Transverse colon (tissue), 4 donors: ENCODE measurements around the gene LPCAT2. TPM values are rescaled to one million over a fixed set of nuclear protein-coding genes. Genes with fewer than 3 reads are reported as not detected.

Experiments
- DNase-seq: peaks from one replicate; pipeline ENCODE4 v3.0.0-alpha.2; 2019
- H3K27ac ChIP-seq, 4 donors: fragments of 200-600 bp; sonication (generic); 2 replicates each; pipeline ENCODE4 v1.5.1; 2016 to 2018; ENCODE audit warnings: inconsistent platforms in 4 of 4
- H3K27me3 ChIP-seq: fragments of 200-600 bp; sonication (generic); 2 replicates; pipeline ENCODE4 v1.5.1; 2017; ENCODE audit warnings: inconsistent platforms
- H3K36me3 ChIP-seq, 4 donors: fragments of 200-600 bp; sonication (generic); 2 replicates each; pipeline ENCODE4 v1.5.1; 2017 to 2019; ENCODE audit warnings: inconsistent platforms in 4 of 4
- H3K4me1 ChIP-seq, 4 donors: fragments of 200-600 bp; sonication (generic); 2 replicates each; pipeline ENCODE4 v1.5.1; 2017 to 2020; ENCODE audit warnings: inconsistent platforms in 4 of 4
- H3K4me3 ChIP-seq, 4 donors: fragments of 200-600 bp; sonication (generic); 1 replicate in 1 of 4; 2 replicates in 3 of 4; pipeline versions ENCODE4 v1.5.1 to v1.6.1; 2017 to 2019; ENCODE audit warnings: inconsistent platforms in 4 of 4
- H3K9me3 ChIP-seq, 2 donors: fragments of 200-600 bp; sonication (generic); 2 replicates each; pipeline ENCODE4 v1.5.1; 2017 to 2019; ENCODE audit warnings: inconsistent platforms in 2 of 2
- EP300 ChIP-seq: sonication (generic); formaldehyde crosslinking; IDR thresholded peaks from one replicate; pipeline ENCODE4 v1.6.1; 2017; ENCODE audit warnings: antibody characterized with exemption, low read depth
- POLR2A ChIP-seq: fragments of 450-650 bp; IDR thresholded peaks from one replicate; pipeline ENCODE4 v1.6.1; 2016; ENCODE audit warnings: antibody characterized with exemption, mild to moderate bottlenecking, moderate library complexity
- POLR2AphosphoS5 ChIP-seq, 3 donors: sonication (generic); formaldehyde crosslinking; IDR thresholded peaks; one replicate each; pipeline ENCODE4 v1.6.1; 2016; ENCODE audit warnings: antibody characterized with exemption in 3 of 3
- WGBS, 2 donors: methylation state at CpG; one replicate each; pipeline ENCODE4 v1.1.5; 2018; ENCODE audit warnings: low coverage in 1 of 2; 5-methylcytosine and 5-hydroxymethylcytosine counted together
- in situ Hi-C, 4 donors: fragments of 200-750 bp; cut with MboI; loops; one replicate each; pipeline versions ENCODE4 v1.15.0 to v1.15.1; 2017; ENCODE audit warnings: low sequenced_read_pairs in 3 of 4, low pct_ligation_motif_present in 1 of 4, low pct_unique_long_range_greater_than_20kb in 1 of 4
- intact Hi-C: fragments of 100-400 bp; cut with DNase I; formaldehyde crosslinking; loops from one replicate; pipeline ENCODE4 v1.15.1; 2023; ENCODE audit warnings: low total_unique reads
- total RNA-seq, 4 donors: library from RNA; depleted of rRNA; stranded (reverse); fragments of >200 nt; gene quantifications; one replicate each; pipeline ENCODE4 v1.1.0, GENCODE V29; 2016
- TF ChIP-seq, protein P1 (sequence below), 5 experiments: fragments of 200-600 bp in 3 of 5; fragments of 450-650 bp in 2 of 5; sonication (generic) in 3 of 5; IDR thresholded peaks; 1 replicate in 2 of 5; 2 replicates in 3 of 5; pipeline ENCODE4 v1.5.1; 2016 to 2017; ENCODE audit warnings: antibody characterized with exemption in 5 of 5, inconsistent platforms in 3 of 5, mild to moderate bottlenecking in 2 of 5, moderate library complexity in 1 of 5

The LPCAT2 gene
- total RNA-seq, 4 donors from 2014 or later: 1.6 to 11.6 (median 6.2) TPM

DNA sequence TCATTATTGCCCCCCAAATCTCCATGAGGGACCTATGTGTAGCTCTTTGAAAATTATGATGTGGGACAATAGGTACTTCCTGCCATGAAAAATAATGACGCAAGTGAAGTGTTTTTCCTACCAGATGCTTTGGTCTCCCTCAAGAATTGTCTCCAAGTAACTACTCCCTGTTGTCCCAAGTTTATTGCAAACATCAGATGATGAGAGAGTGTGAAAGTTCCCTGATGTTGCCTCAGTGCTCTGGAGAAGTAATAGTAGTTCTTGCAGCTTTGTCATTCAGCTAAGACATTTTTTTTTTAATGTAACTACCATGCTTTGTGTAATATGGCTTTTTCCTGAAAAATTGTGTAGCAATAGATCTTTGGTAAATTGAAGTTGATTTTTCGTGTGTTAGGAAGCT is 20.1 kb downstream of the LPCAT2 start:
- no peak for TF ChIP-seq POLR2A
- TF ChIP-seq, protein P1, sequence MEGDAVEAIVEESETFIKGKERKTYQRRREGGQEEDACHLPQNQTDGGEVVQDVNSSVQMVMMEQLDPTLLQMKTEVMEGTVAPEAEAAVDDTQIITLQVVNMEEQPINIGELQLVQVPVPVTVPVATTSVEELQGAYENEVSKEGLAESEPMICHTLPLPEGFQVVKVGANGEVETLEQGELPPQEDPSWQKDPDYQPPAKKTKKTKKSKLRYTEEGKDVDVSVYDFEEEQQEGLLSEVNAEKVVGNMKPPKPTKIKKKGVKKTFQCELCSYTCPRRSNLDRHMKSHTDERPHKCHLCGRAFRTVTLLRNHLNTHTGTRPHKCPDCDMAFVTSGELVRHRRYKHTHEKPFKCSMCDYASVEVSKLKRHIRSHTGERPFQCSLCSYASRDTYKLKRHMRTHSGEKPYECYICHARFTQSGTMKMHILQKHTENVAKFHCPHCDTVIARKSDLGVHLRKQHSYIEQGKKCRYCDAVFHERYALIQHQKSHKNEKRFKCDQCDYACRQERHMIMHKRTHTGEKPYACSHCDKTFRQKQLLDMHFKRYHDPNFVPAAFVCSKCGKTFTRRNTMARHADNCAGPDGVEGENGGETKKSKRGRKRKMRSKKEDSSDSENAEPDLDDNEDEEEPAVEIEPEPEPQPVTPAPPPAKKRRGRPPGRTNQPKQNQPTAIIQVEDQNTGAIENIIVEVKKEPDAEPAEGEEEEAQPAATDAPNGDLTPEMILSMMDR (IDR thresholded peaks at IDR 0.05): no peak

DNA sequence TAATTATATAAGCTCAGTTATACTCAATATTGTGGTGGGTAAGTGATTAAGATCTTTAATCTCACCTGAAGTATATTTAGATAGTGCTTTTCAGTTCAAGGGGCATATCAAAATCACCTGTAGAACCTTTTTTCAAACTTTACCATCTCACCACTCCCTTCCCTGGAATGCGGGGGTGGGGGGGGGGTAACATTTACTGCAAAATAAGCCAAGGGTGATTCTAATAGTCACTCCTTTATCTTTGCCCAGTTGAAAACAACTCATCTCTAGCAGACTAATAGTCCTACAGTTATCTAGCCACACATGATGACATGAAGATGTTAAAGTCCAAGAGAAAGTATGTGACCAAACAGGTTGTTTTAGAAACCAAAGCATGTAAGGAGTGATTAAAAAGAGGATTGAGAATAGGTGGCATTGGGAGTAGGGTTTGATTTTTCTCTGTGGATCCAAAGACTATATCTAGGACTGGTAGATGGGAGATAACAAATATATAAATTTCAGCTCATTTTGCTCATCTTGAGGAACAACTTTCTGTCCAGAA is 21.5 kb downstream of the LPCAT2 start:
- in situ Hi-C loops: no loop called here
- Histone ChIP-seq H3K36me3 (no peaks in the 10 kb centered on the region), H3K27me3 (no peaks in the 10 kb centered on the region), H3K4me1 (peaks cover 0 to 4% (median 0%) of the 10 kb centered on the region in 4 donors), H3K9me3 (no peaks in the 10 kb centered on the region), H3K4me3 (no peak overlapping the region), H3K27ac (no peak overlapping the region)
- DNase-seq: no peak
- intact Hi-C loops: no loop called here
- WGBS, 2 donors: 87% methylated on average over 1 of the region's 1 CpG; no CpG with 5 or more reads in 1 of the 2 donors
- TF ChIP-seq EP300 (no peak), POLR2AphosphoS5 (IDR thresholded peaks at IDR 0.05) (no peak)

More for the DNA sequence above, 20.1 kb downstream of the LPCAT2 start:
- Histone ChIP-seq H3K36me3 (no peaks in the 10 kb centered on the region), H3K27me3 (no peaks in the 10 kb centered on the region), H3K4me1 (peaks cover 0 to 4% (median 0%) of the 10 kb centered on the region in 4 donors), H3K9me3 (no peaks in the 10 kb centered on the region), H3K27ac (no peak overlapping the region), H3K4me3 (no peak overlapping the region)
- in situ Hi-C loops (no loop called here), intact Hi-C loops (no loop called here)
- DNase-seq: no peak
- 51 to 81% methylated on average over 2 of the region's 2 CpGs for WGBS, 2 donors

DNA sequence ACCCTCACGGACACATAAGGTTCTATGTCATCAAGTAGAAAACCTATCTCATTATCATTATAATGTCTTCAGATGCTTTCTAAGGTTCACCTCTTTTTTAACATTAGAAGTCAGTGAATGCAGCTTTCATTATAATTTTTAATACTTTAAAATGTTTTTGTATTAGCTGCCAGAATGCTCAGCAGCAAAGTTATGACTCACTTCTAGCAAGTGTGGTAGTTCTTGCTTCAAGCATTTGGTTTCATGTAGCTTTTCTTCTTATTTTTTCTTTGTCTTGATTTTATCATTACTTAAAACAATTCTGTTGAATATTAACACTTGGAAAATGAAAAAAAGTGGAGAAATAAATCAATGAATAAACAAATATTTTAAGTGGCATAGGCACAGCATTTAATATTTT is 23.4 kb downstream of the LPCAT2 start:
- Histone ChIP-seq H3K27ac (no peak overlapping the region), H3K9me3 (no peaks in the 10 kb centered on the region), H3K4me3 (no peak overlapping the region), H3K36me3 (no peaks in the 10 kb centered on the region), H3K4me1 (no peaks in the 10 kb centered on the region), H3K27me3 (no peaks in the 10 kb centered on the region)
- no peak for TF ChIP-seq POLR2AphosphoS5 (IDR thresholded peaks at IDR 0.05)
- TF ChIP-seq POLR2A: no peak
- TF ChIP-seq EP300: no peak
- TF ChIP-seq, protein P1 (IDR thresholded peaks at IDR 0.05): no peak
- intact Hi-C loops (no loop called here), in situ Hi-C loops (no loop called here)
- DNase-seq: no peak
- 89 to 97% methylated on average over 1 of the region's 1 CpG for WGBS, 2 donors

DNA sequence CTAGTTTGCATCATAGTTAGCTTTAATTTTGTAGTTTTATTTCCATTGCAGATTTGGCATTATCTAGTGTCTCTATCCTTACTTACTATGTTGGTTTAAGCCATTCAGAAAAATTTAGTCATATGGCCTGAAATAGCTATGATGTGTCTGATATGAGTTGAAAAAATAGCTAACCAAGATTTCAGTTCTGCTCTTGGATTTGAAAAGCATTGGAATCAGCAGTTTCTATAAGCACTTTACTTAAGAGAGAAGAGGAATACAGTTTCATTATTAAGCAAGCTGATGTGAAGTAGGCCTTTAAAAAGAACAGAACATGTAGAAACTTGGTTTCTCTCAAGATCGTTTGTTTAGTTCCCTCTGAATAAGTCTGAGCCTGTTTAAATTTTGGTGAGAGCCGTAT is 25.9 kb downstream of the LPCAT2 start:
- WGBS, 2 donors: 76 to 85% methylated on average over 2 of the region's 2 CpGs

More for the DNA sequence above, 25.9 kb downstream of the LPCAT2 start:
- no peaks in the 10 kb centered on the region for H3K27me3 ChIP-seq
- no peak for DNase-seq
- H3K4me1 ChIP-seq: no peaks in the 10 kb centered on the region
- no peak for TF ChIP-seq POLR2A
- no peak for TF ChIP-seq POLR2AphosphoS5 (IDR thresholded peaks at IDR 0.05)
- TF ChIP-seq, protein P1 (IDR thresholded peaks at IDR 0.05): no peak
- no peak for TF ChIP-seq EP300
- H3K9me3 ChIP-seq: no peaks in the 10 kb centered on the region
- intact Hi-C loops (no loop called here), in situ Hi-C loops (no loop called here)
- H3K27ac ChIP-seq: no peak overlapping the region
- H3K4me3 ChIP-seq: no peak overlapping the region
- H3K36me3 ChIP-seq: no peaks in the 10 kb centered on the region
